22Rv1 (cell line): ENCODE results near the gene UBE2QL1.

Experiments
- H3K27ac ChIP-seq: fragments of 450-650 bp; 2 replicates; pipeline ENCODE4 v1.5.1; 2017
- ZFX ChIP-seq: fragments of 450-650 bp; IDR thresholded peaks from 2 replicates; pipeline ENCODE4 v1.6.1; 2017; ENCODE audit warnings: antibody characterized with exemption, borderline replicate concordance
- TF ChIP-seq, protein P1 (sequence below): fragments of 450-650 bp; IDR thresholded peaks from 2 replicates; pipeline ENCODE4 v1.5.1; 2017; ENCODE audit warnings: mild to moderate bottlenecking

UBE2QL1 gene

DNA sequence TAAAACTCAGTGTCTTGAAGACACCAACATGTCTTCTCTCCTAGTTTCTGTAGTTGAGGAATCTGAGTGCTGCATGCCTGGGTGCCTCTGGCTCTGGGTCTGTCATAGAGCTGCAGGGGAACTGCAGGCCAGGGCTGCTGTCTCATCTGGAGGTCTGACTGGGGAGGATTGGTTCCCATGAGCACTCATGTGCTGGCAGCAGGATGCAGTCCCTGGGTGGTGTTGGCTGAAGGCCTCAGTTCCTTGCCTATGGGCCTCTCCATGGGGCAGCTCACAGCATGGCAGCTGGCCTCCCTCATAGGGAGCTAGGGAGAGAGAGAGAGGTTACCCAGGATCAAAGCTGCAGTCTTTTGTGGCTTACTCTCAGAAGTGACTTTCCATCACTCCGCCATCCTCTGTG, 22.6 kb downstream of the UBE2QL1 start:
- TF ChIP-seq ZFX, result no peak
- TF ChIP-seq, protein P1, sequence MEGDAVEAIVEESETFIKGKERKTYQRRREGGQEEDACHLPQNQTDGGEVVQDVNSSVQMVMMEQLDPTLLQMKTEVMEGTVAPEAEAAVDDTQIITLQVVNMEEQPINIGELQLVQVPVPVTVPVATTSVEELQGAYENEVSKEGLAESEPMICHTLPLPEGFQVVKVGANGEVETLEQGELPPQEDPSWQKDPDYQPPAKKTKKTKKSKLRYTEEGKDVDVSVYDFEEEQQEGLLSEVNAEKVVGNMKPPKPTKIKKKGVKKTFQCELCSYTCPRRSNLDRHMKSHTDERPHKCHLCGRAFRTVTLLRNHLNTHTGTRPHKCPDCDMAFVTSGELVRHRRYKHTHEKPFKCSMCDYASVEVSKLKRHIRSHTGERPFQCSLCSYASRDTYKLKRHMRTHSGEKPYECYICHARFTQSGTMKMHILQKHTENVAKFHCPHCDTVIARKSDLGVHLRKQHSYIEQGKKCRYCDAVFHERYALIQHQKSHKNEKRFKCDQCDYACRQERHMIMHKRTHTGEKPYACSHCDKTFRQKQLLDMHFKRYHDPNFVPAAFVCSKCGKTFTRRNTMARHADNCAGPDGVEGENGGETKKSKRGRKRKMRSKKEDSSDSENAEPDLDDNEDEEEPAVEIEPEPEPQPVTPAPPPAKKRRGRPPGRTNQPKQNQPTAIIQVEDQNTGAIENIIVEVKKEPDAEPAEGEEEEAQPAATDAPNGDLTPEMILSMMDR, result no peak
- no peak overlapping the region for H3K27ac ChIP-seq

DNA sequence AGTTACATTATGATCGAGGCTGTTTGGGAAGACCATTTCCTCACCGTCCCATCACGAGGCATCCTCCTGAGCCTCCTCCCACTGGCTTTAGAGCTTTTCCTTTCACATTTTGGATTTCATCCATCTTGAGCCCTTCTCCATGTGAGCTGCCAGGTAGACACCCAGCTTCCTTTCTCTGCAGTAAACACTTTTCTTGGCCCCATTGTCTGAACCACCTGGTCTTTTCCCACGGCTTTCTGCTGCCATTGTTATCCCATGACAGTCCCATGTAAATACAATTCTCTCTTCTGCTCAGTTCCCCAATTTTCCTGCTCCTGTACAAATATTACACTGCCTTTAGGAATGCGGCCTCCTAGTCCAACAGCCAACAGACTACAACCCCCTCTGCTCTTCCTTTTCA, 24.1 kb downstream of the UBE2QL1 start:
- H3K27ac ChIP-seq, result no peak overlapping the region
- no peak for TF ChIP-seq ZFX
- TF ChIP-seq, protein P1, result no peak

DNA sequence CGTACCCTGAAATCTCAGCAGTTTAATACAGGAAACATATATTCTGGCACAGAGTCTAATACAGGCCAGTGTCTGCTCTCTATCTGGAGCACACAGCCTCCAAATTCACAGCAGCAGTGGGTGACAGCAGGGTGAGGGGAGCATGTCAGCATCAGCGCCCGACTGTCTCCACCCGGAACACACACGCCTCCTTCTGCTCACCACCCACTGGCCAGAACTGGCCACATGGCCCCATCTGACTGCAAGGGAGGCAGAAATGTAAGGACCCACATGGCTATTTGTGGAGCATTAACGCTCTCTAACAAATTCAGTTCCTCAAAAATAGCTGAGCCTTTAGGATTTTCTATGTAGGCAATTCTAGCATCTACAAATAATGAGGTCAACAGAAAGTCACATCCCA, 24.6 kb downstream of the UBE2QL1 start:
- no peak overlapping the region for H3K27ac ChIP-seq
- TF ChIP-seq ZFX, result no peak
- TF ChIP-seq, protein P1, result no peak

DNA sequence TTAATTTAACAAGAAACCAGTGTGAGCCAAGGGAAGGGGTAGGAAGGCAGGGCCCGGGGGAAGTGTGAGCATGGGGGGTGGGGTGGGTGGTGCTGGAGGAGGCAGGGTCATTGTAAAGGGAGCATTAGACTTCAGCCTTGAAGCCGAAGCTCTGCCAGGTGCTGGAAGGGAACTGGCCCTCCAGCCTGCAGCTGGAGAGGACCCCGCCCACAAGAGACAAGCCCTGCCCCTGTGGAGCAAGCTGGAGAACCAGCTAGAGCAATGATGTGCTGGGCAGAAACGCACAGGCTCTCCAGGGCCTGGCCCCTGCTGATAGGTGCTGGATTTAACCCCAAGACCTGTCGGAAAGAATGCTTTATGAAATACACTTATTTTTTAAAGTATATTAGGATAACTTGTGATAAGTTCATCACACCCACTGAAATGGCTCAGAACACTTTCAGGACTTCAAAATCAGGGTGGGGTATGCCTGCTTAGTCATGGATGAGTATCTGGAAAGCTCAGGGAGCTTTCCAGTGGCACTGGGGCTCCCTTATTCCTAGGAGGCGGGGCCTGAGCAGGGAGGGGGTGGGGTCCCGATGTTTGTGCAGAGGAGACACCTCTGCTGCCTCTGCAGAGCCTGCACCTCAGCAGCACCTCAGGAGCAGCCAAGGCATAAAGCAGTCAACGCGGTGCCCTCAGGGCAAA, 27.1 kb downstream of the UBE2QL1 start:
- no peak for TF ChIP-seq ZFX
- TF ChIP-seq, protein P1, result no peak
- H3K27ac ChIP-seq, result no peak overlapping the region

DNA sequence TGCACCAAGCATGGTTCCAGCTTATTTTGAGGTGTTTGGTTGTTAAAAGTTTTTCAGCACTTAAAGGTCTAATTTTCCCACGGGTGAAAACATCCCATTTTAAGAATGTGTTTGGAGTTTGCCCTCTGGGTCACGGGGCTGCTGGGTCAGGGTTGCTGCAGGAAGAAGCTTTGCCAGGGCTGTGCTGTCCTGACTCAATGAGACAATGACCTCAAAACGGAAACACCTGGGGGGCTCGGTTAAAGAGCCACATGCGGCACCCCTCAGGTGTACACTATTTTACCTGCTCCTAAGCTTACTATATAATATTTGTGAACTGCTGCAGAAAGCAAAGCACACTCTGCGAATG, 27.6 kb downstream of the UBE2QL1 start:
- TF ChIP-seq, protein P1, result no peak
- no peak for TF ChIP-seq ZFX

DNA sequence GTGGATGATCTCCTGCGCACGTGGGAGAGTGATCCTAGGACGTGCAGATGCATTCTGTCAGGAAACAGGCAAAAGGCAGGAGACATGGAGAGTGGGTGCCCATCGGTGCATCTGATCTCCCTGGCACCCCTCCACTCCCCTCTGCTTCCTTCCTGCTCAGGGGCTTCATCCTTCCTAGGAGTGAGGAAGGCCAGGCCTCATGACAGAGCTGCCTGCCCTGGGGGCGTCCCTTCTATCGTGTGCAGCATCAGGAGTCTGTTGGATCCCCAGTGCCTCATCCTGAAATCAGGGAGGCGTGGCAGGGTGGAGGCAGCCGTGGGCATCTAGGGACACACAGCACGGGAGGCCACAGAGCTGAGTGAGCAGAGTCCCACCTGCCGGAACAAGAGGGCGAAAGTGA, 30.1 kb downstream of the UBE2QL1 start:
- H3K27ac ChIP-seq, result no peak overlapping the region
- TF ChIP-seq ZFX, result no peak
- TF ChIP-seq, protein P1, result no peak

More for the DNA sequence above, 27.6 kb downstream of the UBE2QL1 start:
- H3K27ac ChIP-seq, result no peak overlapping the region

DNA sequence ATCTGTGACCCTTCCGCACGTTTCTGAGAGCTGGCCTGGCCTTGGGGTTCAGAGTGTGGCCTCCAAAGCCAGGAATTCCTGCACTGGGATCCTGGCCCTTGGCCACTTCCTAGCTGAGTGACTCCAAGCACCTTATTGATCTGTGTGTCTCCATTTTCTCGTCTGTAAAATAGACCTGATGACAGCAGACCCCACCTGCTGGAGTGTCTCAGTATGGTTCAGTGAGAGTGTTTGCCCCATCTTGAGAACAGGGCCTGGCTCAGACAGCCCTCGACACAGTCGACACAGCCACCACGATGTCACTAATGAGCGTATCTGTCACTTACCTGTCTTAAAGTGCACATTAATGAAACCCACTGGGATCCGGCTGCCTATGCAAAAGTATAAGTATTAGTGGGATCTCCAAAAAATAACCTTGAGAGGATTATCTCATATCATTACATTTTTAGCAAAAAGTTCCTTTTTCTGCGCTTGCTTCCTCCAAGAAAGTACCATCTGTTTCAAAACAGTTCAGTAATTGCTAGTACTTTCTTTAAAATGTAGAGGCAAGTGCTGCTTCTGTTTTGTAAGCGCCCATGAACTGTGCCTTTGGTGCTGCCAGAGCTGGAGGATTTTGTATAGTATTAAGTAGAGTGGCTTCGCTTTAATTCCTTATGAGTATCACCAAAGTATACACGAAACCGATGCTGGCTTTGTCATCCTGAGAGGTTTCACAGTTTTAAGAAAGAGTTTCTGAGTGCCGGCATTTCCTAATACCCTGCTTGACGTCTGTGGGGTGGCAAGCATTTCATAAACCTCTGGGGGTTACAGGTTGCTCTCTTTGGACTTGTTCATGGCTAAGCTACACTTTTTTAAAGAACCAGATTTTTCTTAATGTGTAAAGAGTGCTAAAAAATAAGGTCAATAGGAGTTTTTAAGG, 31.7 kb downstream of the UBE2QL1 start:
- H3K27ac ChIP-seq, result no peak overlapping the region
- no peak for TF ChIP-seq ZFX
- TF ChIP-seq, protein P1, result no peak
